ENCODE measurements around the gene EPB41L5.
"Not testable (repeated sequence)": the region's sequence is repeated elsewhere in the genome, so short reads cannot be mapped to it uniquely, and the experiment has no call there.

The EPB41L5 gene

DNA sequence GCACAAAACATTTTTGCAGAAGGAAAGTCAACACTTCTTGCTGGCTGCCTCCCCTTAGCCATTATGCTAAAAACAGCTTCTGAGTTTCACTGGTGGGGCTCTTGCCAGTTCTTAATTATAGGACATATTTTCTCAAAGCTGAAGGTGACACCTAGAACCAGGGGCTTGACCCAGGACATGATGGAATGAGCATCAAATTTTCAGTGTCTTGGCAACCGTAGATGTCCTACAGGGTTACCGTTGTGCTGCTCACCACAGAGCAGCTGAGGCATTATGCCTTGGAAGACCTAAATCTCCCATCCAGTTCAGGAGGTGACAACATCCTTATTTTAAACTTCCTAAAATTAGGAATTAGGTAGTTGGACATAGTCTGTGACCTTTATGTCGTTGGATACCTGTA is 163.6 kb downstream of the EPB41L5 start:
- DNase-seq (ENCODE audit: low spot score in 2 of 2) = no peak
- Mint-ChIP-seq H3K36me3 (ENCODE audit: insufficient read depth) (peaks cover 6% of the 10 kb centered on the region), H3K27ac (ENCODE audit: low read depth) (peak overlapping the region; percentile 96), H3K9me3 (no peaks in the 10 kb centered on the region), H3K4me3 (peak overlapping the region; percentile 85), H3K27me3 (no peaks in the 10 kb centered on the region), H3K4me1 (peaks cover 25% of the 10 kb centered on the region)
- no peak for ATAC-seq (replicated peaks; ENCODE audit: extremely low read depth, poor library complexity, severe bottlenecking)

DNA sequence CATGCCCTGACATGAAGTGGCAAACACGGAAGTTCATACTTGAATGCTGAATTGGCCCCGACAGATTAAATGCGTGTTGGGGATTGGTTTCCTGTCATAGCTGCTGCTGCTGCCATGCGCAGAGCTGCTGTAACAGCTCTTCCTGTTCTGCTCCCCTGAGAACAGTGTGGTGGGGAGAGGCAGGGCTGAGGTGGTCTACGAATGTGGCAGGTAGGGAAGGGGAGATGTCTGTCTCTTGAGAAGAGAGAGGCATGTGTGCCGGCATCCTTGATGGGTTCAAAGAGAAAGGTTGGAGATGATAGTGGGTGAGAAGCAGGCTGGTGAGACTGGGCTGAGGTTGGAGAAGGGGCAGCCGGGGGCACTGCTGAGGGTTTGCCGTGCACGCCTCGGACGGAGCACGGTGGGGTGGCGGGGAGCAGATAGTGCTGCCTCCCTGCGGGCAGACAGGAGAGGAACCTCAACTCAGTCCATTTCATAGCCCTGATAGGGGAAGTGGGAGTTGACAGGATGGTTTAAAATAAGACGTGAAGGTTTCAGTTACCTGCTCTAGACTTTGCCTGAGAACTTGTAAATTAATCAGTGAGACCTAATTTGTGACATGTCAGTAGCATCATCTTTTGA is 164.2 kb downstream of the EPB41L5 start:
- Mint-ChIP-seq H3K9me3 (no peaks in the 10 kb centered on the region), H3K27ac (ENCODE audit: low read depth) (peak overlapping the region; percentile 96), H3K27me3 (no peaks in the 10 kb centered on the region), H3K36me3 (ENCODE audit: insufficient read depth) (peaks cover 9% of the 10 kb centered on the region), H3K4me3 (peak overlapping the region; percentile 85), H3K4me1 (peaks cover 31% of the 10 kb centered on the region)
- DNase-seq (ENCODE audit: low spot score in 2 of 2) = peak; percentile 68 to 75
- peak; percentile 94 for ATAC-seq (replicated peaks; ENCODE audit: extremely low read depth, poor library complexity, severe bottlenecking)

DNA sequence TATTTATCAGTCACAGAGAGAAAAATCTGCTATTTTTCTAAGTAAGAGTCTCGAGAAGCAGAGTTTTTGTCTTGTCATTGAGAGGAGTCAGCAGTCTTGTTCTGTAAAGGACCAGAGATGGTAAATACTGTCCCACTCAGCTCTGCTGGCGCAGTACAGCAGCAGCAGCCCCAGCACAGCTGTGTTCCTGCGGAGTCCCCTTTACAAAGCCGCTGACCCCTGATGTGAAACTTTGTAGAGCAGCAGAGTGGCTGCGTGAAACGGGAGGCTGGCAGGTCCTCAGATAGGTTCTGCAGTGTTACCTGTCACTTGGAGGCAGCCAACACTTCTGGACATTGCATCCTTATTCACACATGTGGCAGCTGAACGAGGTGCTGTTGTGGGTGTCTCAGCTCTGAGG is 165.1 kb downstream of the EPB41L5 start:
- DNase-seq (ENCODE audit: low spot score in 2 of 2) (no peak), ATAC-seq (replicated peaks; ENCODE audit: extremely low read depth, poor library complexity, severe bottlenecking) (no peak)
- peak overlapping the region; percentile 85 for H3K4me3 Mint-ChIP-seq
- H3K27ac Mint-ChIP-seq (ENCODE audit: low read depth) = peak overlapping the region; percentile 96
- peaks cover 9% of the 10 kb centered on the region for H3K36me3 Mint-ChIP-seq (ENCODE audit: insufficient read depth)
- H3K9me3 Mint-ChIP-seq = no peaks in the 10 kb centered on the region
- no peaks in the 10 kb centered on the region for H3K27me3 Mint-ChIP-seq
- H3K4me1 Mint-ChIP-seq = peaks cover 37% of the 10 kb centered on the region

DNA sequence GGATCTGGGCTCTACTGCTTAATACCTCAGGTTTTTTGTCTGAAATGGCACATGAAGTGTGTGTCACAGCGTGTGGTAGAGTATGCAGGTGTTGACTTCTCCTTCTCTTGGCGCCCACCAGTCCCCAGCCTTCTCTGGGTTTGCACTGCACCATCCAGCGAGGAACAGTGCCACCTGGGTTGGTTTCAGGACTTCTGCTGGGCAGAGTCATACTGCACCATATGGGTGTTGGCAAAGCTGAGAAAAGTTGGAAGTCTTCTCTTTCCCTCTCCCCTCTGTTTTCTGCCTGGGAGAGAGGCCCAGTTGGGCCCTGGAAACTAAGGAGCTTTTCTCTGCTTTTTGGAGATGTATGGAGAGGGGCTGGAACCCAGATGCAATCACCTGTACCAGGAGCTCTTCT is 166.5 kb downstream of the EPB41L5 start:
- H3K4me3 Mint-ChIP-seq = no peak overlapping the region
- no peaks in the 10 kb centered on the region for H3K9me3 Mint-ChIP-seq
- ATAC-seq (replicated peaks; ENCODE audit: extremely low read depth, poor library complexity, severe bottlenecking) (no peak), DNase-seq (ENCODE audit: low spot score in 2 of 2) (no peak)
- no peaks in the 10 kb centered on the region for H3K27me3 Mint-ChIP-seq
- H3K36me3 Mint-ChIP-seq (ENCODE audit: insufficient read depth) = peaks cover 9% of the 10 kb centered on the region
- peaks cover 45% of the 10 kb centered on the region for H3K4me1 Mint-ChIP-seq
- H3K27ac Mint-ChIP-seq (ENCODE audit: low read depth) = peak overlapping the region; percentile 20

DNA sequence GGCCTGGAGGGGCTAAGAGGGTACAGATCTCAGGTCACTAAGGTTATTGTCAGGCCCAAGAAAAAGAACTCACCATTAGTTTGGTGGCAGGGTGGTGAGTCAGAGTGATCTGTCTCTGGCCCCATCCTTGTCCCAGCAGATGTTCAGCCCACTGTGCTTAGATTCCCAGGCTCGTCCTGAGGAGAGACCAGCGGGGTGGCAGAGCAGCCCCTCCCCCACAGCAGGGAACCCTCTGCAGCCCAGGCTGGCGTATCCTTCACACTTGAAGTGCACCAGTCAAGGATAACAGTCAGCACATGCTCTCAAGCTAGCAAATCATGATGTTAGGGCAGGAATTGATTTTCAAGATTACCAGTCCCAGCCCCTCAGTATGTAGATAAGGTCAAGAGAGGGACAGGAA is 167.2 kb downstream of the EPB41L5 start:
- H3K27ac Mint-ChIP-seq (ENCODE audit: low read depth) = no peak overlapping the region
- H3K27me3 Mint-ChIP-seq = no peaks in the 10 kb centered on the region
- H3K4me1 Mint-ChIP-seq = peaks cover 45% of the 10 kb centered on the region
- H3K9me3 Mint-ChIP-seq = no peaks in the 10 kb centered on the region
- no peak for DNase-seq (ENCODE audit: low spot score in 2 of 2)
- peaks cover 9% of the 10 kb centered on the region for H3K36me3 Mint-ChIP-seq (ENCODE audit: insufficient read depth)
- no peak overlapping the region for H3K4me3 Mint-ChIP-seq
- no peak for ATAC-seq (replicated peaks; ENCODE audit: extremely low read depth, poor library complexity, severe bottlenecking)

DNA sequence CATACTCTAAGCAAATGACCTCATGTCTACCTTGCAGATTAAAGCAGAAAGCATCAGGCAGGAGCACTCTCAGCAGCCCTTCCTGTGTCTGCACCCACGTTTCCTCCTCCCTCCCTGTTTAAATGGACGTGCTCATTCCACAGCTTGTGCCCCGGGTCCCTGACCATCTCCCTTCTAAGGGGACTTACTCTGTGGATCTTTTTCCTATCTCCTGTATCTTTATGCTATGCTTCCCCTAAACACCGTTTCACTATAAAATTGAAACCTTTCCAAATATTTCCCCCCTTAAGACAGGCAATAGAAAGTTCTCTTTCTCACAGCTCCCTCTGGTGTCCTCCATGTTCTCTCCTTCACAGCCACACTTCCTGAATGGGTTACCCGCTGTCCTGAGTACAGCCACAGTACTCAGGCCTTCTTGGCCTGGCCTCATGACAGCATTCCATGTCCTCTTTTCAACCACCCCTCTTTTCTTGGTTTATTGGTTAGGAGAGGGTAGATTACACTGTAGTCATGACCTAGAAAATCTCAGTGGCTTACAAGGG is 169.2 kb downstream of the EPB41L5 start:
- Mint-ChIP-seq H3K4me1 (peaks cover 42% of the 10 kb centered on the region), H3K36me3 (ENCODE audit: insufficient read depth) (peaks cover 7% of the 10 kb centered on the region), H3K27me3 (no peaks in the 10 kb centered on the region), H3K9me3 (no peaks in the 10 kb centered on the region), H3K4me3 (peak overlapping the region; percentile 66), H3K27ac (ENCODE audit: low read depth) (peak overlapping the region; percentile 88)
- DNase-seq (ENCODE audit: low spot score in 2 of 2) (no peak), ATAC-seq (replicated peaks; ENCODE audit: extremely low read depth, poor library complexity, severe bottlenecking) (no peak)

DNA sequence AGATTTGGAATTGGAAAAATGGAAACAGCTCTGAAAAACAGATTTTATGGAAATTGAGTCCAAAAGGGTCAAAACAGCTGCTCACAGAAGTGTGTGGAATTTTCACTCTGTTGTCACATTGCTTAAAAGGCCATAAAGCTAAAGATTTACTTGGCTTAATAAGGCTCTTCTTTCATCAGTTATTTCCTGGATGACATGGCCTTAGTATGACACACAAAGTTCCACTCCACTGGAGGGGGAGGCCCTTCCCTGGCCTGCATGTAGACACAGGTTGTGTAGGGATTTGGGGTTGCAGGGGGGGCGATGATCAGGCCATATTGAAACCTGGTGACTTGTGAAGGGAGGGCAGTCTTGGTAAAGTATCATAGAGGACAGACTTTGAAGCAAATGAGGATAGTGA is 176.3 kb downstream of the EPB41L5 start:
- Mint-ChIP-seq H3K27ac (ENCODE audit: low read depth) (no peak overlapping the region), H3K4me3 (no peak overlapping the region), H3K9me3 (peaks cover 10% of the 10 kb centered on the region), H3K36me3 (ENCODE audit: insufficient read depth) (no peaks in the 10 kb centered on the region), H3K27me3 (no peaks in the 10 kb centered on the region), H3K4me1 (no peaks in the 10 kb centered on the region)
- ATAC-seq (replicated peaks; ENCODE audit: extremely low read depth, poor library complexity, severe bottlenecking) (no peak), DNase-seq (ENCODE audit: low spot score in 2 of 2) (no peak)

DNA sequence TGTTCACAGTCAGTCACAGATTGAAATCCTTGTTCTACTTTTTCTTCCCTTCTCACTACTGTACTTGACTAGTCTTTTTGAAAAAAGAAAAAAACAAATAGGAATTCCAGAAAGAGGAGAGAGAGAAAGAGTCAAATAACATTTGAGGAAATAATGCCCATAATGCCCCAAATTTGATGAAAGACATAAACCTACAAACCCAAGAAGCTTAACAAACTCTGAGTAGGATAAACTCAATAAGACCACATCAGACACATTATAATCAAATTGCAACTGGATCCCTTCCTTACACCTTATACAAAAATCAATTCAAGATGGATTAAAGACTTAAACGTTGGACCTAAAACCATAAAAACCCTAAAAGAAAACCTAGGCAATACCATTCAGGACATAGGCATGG is 179.4 kb downstream of the EPB41L5 start:
- Mint-ChIP-seq H3K4me1 (no peaks in the 10 kb centered on the region), H3K36me3 (ENCODE audit: insufficient read depth) (no peaks in the 10 kb centered on the region), H3K27me3 (no peaks in the 10 kb centered on the region), H3K27ac (ENCODE audit: low read depth) (no peak overlapping the region), H3K4me3 (no peak overlapping the region), H3K9me3 (peaks cover 10% of the 10 kb centered on the region)
- no peak for ATAC-seq (replicated peaks; ENCODE audit: extremely low read depth, poor library complexity, severe bottlenecking)
- no peak for DNase-seq (ENCODE audit: low spot score in 2 of 2)

DNA sequence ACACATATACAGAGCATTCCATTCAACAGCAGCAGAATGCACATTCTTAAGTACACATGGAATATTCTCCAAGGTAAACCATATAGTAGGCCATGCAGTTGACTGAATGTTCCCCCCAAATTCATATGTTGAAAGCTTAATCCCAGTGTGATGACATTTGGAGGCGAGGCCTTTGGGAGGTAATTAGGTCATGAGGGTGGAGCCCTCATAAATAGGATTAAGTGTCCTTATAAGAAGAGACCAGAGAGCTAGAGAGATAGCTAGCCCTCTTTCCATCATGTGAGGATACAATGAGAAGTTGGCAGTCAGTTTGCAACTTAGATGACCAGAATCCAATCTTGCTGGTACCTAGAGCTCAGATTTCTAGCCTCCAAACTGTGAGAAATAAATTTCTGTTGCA is 182.7 kb downstream of the EPB41L5 start:
- no peaks in the 10 kb centered on the region for H3K36me3 Mint-ChIP-seq (ENCODE audit: insufficient read depth)
- ATAC-seq (replicated peaks; ENCODE audit: extremely low read depth, poor library complexity, severe bottlenecking) = no peak
- peaks cover 19% of the 10 kb centered on the region for H3K9me3 Mint-ChIP-seq
- H3K27me3 Mint-ChIP-seq = no peaks in the 10 kb centered on the region
- no peak overlapping the region for H3K4me3 Mint-ChIP-seq
- DNase-seq (ENCODE audit: low spot score in 2 of 2) = no peak
- no peak overlapping the region for H3K27ac Mint-ChIP-seq (ENCODE audit: low read depth)
- H3K4me1 Mint-ChIP-seq = no peaks in the 10 kb centered on the region

DNA sequence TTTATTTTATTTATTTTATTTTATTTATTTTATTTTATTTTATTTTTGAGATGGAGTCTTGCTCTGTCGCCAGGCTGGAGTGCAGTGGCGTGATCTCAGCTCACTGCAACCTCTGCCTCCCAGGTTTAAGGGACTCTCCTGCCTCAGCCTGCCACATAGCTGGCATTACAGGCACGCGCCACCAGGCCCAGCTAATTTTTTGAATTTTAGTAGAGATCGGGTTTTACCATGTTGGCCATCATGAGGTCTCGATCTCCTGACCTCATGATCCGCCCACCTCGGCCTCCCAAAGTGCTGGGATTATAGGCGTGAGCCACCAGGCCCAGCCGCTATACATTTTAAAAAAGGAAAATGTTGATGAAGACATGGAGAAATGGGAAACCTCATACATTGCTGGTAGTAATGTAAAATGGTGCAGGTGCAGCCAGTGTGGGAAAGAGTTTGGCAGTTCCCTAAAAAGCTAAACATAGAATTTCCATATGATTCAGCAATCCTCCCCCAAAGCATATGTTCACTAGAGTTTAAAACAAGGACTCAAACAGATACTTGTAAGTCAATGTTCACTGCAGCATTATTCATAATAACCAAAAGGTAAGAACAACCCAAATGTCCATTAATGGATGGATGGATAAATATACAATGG is 187.1 kb downstream of the EPB41L5 start:
- H3K36me3 Mint-ChIP-seq (ENCODE audit: insufficient read depth); ATAC-seq (replicated peaks; ENCODE audit: extremely low read depth, poor library complexity, severe bottlenecking); H3K27me3 Mint-ChIP-seq; H3K4me1 Mint-ChIP-seq; H3K4me3 Mint-ChIP-seq; DNase-seq (ENCODE audit: low spot score in 2 of 2); H3K27ac Mint-ChIP-seq (ENCODE audit: low read depth); H3K9me3 Mint-ChIP-seq: not testable (repeated sequence)

DNA sequence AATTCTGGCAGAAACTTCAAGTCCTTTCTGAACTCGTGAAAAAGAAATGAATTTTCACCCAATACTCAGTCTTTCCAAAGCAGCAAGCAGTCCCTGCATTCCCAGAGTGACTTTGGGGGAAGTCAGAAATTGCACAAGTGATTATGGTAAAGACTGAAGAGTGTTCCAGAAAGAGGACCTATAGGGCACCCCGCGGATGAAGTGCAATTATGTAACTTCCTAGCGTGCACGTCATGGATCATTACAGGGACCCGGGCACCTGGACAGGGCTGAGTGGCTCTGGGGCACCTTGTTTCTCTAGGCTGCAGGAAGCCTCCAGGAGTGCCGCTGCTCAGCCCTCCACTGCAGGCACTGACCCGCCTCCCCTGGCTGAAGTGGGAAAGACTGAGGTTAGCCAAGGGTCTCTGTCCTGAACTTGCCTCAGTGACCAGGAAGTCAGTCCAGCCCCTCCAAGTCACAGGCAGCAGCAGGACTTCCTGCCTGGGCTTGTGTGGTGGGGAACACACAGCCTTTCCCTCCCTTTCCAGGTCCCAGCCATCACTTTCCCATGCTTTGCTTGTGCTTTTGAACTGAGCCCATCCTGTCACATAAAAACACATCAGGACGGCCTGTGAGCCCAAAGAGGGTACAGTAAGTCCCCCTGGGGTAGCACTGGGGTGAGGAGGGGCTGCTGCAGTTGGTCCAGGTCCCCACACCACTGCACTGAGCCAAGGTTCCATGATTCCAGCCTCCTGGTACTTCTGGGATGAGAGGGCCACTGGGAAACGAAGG is 190.6 kb downstream of the EPB41L5 start:
- H3K36me3 Mint-ChIP-seq (ENCODE audit: insufficient read depth) = peaks cover 3% of the 10 kb centered on the region
- no peaks in the 10 kb centered on the region for H3K4me1 Mint-ChIP-seq
- H3K27me3 Mint-ChIP-seq = no peaks in the 10 kb centered on the region
- no peak for ATAC-seq (replicated peaks; ENCODE audit: extremely low read depth, poor library complexity, severe bottlenecking)
- H3K4me3 Mint-ChIP-seq = no peak overlapping the region
- peaks cover 5% of the 10 kb centered on the region for H3K9me3 Mint-ChIP-seq
- H3K27ac Mint-ChIP-seq (ENCODE audit: low read depth) = no peak overlapping the region
- no peak for DNase-seq (ENCODE audit: low spot score in 2 of 2)

DNA sequence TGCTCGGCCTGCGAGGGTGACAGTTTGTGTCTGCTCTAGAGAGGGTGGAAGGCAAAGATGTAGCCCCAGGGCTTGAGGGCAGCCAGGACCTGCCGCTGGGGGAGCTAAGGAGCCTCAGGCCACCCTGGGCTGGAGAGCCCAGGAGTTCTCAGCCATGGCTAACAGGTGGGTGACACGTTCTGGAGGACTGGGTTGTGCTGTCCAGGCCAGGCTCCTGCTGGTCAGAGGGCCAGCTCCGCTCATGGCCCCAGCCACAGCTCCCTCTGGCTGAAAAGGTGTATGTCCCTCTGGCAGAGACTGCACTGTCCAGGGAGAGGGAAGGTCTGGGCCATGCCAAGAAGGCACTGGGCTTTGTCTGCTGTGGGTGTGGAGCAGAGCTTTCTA is 191.1 kb downstream of the EPB41L5 start:
- ATAC-seq (replicated peaks; ENCODE audit: extremely low read depth, poor library complexity, severe bottlenecking) = no peak
- peaks cover 1% of the 10 kb centered on the region for H3K9me3 Mint-ChIP-seq
- no peak overlapping the region for H3K27ac Mint-ChIP-seq (ENCODE audit: low read depth)
- DNase-seq (ENCODE audit: low spot score in 2 of 2) = no peak
- no peaks in the 10 kb centered on the region for H3K27me3 Mint-ChIP-seq
- peaks cover 3% of the 10 kb centered on the region for H3K36me3 Mint-ChIP-seq (ENCODE audit: insufficient read depth)
- no peak overlapping the region for H3K4me3 Mint-ChIP-seq
- no peaks in the 10 kb centered on the region for H3K4me1 Mint-ChIP-seq

DNA sequence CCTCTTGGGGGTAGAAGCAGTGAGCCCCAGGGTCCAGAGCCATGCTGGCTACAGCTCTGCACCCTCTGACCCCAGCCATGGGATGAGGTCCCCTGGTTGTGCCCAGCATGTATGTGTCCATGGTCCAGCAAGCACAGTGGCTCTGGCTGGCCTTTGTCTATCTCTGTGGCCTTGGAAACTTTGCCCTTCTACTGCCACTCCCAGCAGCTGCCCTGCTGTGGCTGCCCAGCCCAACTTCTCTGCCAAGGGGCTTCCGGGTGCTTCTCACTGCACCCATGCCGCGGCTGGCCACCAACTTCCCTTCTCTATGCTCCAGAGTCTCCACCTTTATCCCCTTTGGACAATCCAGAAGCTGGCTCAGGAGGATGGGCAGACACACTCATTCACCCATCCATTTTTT is 191.5 kb downstream of the EPB41L5 start:
- DNase-seq (ENCODE audit: low spot score in 2 of 2) = no peak
- no peak for ATAC-seq (replicated peaks; ENCODE audit: extremely low read depth, poor library complexity, severe bottlenecking)
- H3K27ac Mint-ChIP-seq (ENCODE audit: low read depth) = no peak overlapping the region
- H3K9me3 Mint-ChIP-seq = no peaks in the 10 kb centered on the region
- peaks cover 3% of the 10 kb centered on the region for H3K36me3 Mint-ChIP-seq (ENCODE audit: insufficient read depth)
- H3K4me1 Mint-ChIP-seq = no peaks in the 10 kb centered on the region
- no peak overlapping the region for H3K4me3 Mint-ChIP-seq
- H3K27me3 Mint-ChIP-seq = no peaks in the 10 kb centered on the region

All from central memory CD8-positive, alpha-beta T cell (primary cell).